AG20443 (cell line): ENCODE measurements around the gene PSENEN.
"Not testable (repeated sequence)": the region's sequence is repeated elsewhere in the genome, so short reads cannot be mapped to it uniquely, and the experiment has no call there.

Source experiments
- DNase-seq: peaks from one replicate; pipeline ENCODE4 v3.0.0; 2012; ENCODE audit warnings: low spot score, mixed read lengths

Gene PSENEN

GRCh38 chr19:35752746-35753350 is 7.4 kb downstream of the PSENEN start:
- no peak for DNase-seq

- DNase-seq, result no peak
Observed at GRCh38 chr19:35753634-35754369, 8.4 kb downstream of the PSENEN start.

GRCh38 chr19:35754370-35755130 is 9.1 kb downstream of the PSENEN start:
- DNase-seq, result no peak

- DNase-seq, result no peak
Observed at GRCh38 chr19:35755131-35755549, 9.7 kb downstream of the PSENEN start.

- DNase-seq, result peak; percentile 77
Observed at GRCh38 chr19:35755550-35756376, 10.3 kb downstream of the PSENEN start.

GRCh38 chr19:35756377-35757230 is 11.2 kb downstream of the PSENEN start, which contains the start of gene HSPB6:
TSS of gene HSPB6 (minus strand) at chr19:35757029. CDS start at chr19:35757008, 21 bp downstream.
- DNase-seq, result peak; percentile 35

- peak; percentile 67 for DNase-seq
Observed at GRCh38 chr19:35757231-35757748, 11.8 kb downstream of the PSENEN start.

GRCh38 chr19:35757749-35758608 is 12.5 kb downstream of the PSENEN start, which contains the start of gene PROSER3:
TSS of gene PROSER3 (plus strand) at chr19:35758176. CDS start at chr19:35758216, 40 bp downstream.
- peak; percentile 97 for DNase-seq

GRCh38 chr19:35759697-35760096 is 14.2 kb downstream of the PSENEN start:
- peak; percentile 2 for DNase-seq

- DNase-seq, result no peak
Observed at GRCh38 chr19:35760711-35761349, 15.4 kb downstream of the PSENEN start.

GRCh38 chr19:35764432-35765315 is 19.2 kb downstream of the PSENEN start:
- no peak for DNase-seq

GRCh38 chr19:35766571-35767104 is 21.2 kb downstream of the PSENEN start:
- DNase-seq, result no peak

GRCh38 chr19:35767288-35768081 is 22.0 kb downstream of the PSENEN start:
- peak; percentile 7 for DNase-seq

GRCh38 chr19:35768082-35768421 is 22.6 kb downstream of the PSENEN start:
- peak; percentile 4 for DNase-seq

GRCh38 chr19:35772362-35772761 is 26.9 kb downstream of the PSENEN start:
- not testable (repeated sequence) for DNase-seq

- no peak for DNase-seq
Observed at GRCh38 chr19:35773020-35773806, 27.8 kb downstream of the PSENEN start.
